Heart left ventricle (tissue), 16 donors: Measurements from ENCODE around the gene ANKRD33. TPM values are rescaled to one million over a fixed set of nuclear protein-coding genes. Genes with fewer than 3 reads are reported as not detected.

Experiments
- ATAC-seq, 4 donors: fragments of 200-7000 bp; cut with Tn5 transposase; one replicate each; pipeline ENCODE4 v1.9.1; 2020 to 2022; ENCODE audit warnings: moderate library complexity in 4 of 4, mild to moderate bottlenecking in 3 of 4, moderate number of reproducible peaks in 1 of 4
- DNase-seq, 5 donors: peaks; one replicate each; pipeline ENCODE4 v3.0.0-alpha.2; 2020
- H3K27ac ChIP-seq, 12 donors: fragments of 200-600 bp; sonication (generic) in 4 of 12; one replicate each; pipeline versions ENCODE4 v1.5.0 to v1.8.0; 2016 to 2022; ENCODE audit warnings: mild to moderate bottlenecking in 2 of 12
- H3K27me3 ChIP-seq, 9 donors: fragments of 200-600 bp; sonication (generic) in 2 of 9; one replicate each; pipeline versions ENCODE4 v1.5.1 to v1.8.0; 2016 to 2022; ENCODE audit warnings: mild to moderate bottlenecking in 3 of 9
- H3K36me3 ChIP-seq, 9 donors: fragments of 200-600 bp; sonication (generic) in 2 of 9; one replicate each; pipeline versions ENCODE4 v1.5.0 to v1.8.0; 2018 to 2022; ENCODE audit warnings: mild to moderate bottlenecking in 2 of 9
- H3K4me1 ChIP-seq, 12 donors: fragments of 200-600 bp; sonication (generic) in 4 of 12; one replicate each; pipeline versions ENCODE4 v1.5.0 to v1.8.0; 2016 to 2022; ENCODE audit warnings: mild to moderate bottlenecking in 3 of 12
- H3K4me3 ChIP-seq, 12 donors: fragments of 200-600 bp; sonication (generic) in 4 of 12; one replicate each; pipeline versions ENCODE4 v1.5.0 to v1.8.0; 2017 to 2022; ENCODE audit warnings: mild to moderate bottlenecking in 9 of 12, moderate library complexity in 4 of 12
- H3K9me3 ChIP-seq, 12 donors: fragments of 200-600 bp; sonication (generic) in 4 of 12; one replicate each; pipeline versions ENCODE4 v1.5.0 to v1.8.0; 2016 to 2022; ENCODE audit warnings: mild to moderate bottlenecking in 1 of 12
- CTCF ChIP-seq, 12 donors: fragments of 200-600 bp; sonication (generic) in 4 of 12; IDR thresholded peaks; one replicate each; pipeline versions ENCODE4 v1.5.0 to v1.8.0; 2018 to 2022; ENCODE audit warnings: antibody characterized with exemption in 12 of 12, mild to moderate bottlenecking in 5 of 12
- POLR2A ChIP-seq, 2 donors: fragments of 450-650 bp; IDR thresholded peaks; one replicate each; pipeline ENCODE4 v1.6.1; 2017; ENCODE audit warnings: antibody characterized with exemption in 2 of 2, mild to moderate bottlenecking in 2 of 2, moderate library complexity in 2 of 2
- WGBS, 4 donors: extraction: QIAGEN DNeasy Blood & Tissue Kit in 2 of 4; methylation state at CpG; one replicate each; pipeline versions ENCODE4 v1.1.5 to v1.1.7; 2013 to 2018; 5-methylcytosine and 5-hydroxymethylcytosine counted together
- intact Hi-C, 10 donors: fragments of 100-400 bp; cut with DNase I; formaldehyde crosslinking; loops; one replicate each; pipeline versions ENCODE4 v1.11.1 to v1.14.2; 2022
- polyA plus RNA-seq, 2 donors: library from polyadenylated mRNA; stranded (reverse); fragments of 200-250 nt; gene quantifications; one replicate each; pipeline ENCODE4 v1.2.3, GENCODE V29; 2013
- total RNA-seq, 9 donors: library from RNA; depleted of rRNA in 2 of 9; stranded (reverse); fragments of >200 nt in 2 of 9; fragmentation: NEBNext Ultra II Directional in 3 of 9; extraction: Animal tissue kit (Norgen Biotek cat#: 25700) in 3 of 9; gene quantifications; one replicate each; pipeline versions ENCODE4 v1.1.0 to v1.2.4, GENCODE V29; 2016 to 2023
- donor health status: ischemic (EF 13 %, LVEDD 7.1; RV severe dilation, severe dysfunction).
- donor health status: healthy with polysubstance abuse.
- donor health status: DM: no; HTN: yes; CAD: no.
- donor health status: DM: no; HTN: no; CAD: no.
- donor health status: ischemic (EF 25% LVEDD 6.9; RV normal size, moderate dysfunction).
- donor health status: ischemic (EF 25% LVEDD 5.7; RV mildly dilated, moderate dysfunction).
- donor health status: healthy.
- donor health status: DM: yes; HTN: yes; CAD: no.
- donor health status: ischemic (EF 35%, LVEDD 5.7; RV mildly dilated, moderate dysfunction).
- donor health status: nonischemic (EF 11% LVEDD 7.7; RV severe dilation, severe dysfunction).
- donor health status: DM: yes; HTN: yes; CAD: no.
- donor health status: PGD.
- donor health status: ischemic (EF 29% LVEDD 5.4; RV normal size, mild dysfunction).
- donor health status: nonischemic (EF 23%, LVEDD 6.1; RV moderate dilation, normal function).

ANKRD33 gene
- total and polyA plus RNA-seq, 11 donors: not detected

- intact Hi-C loops: no loop called here
- no peak for ATAC-seq
- no peak overlapping the region for H3K27ac ChIP-seq
- H3K4me3 ChIP-seq: no peak overlapping the region
- no peaks in the 10 kb centered on the region for H3K9me3 ChIP-seq
- no peaks in the 10 kb centered on the region for H3K27me3 ChIP-seq
- peak in 2 of 5 donors; percentile 25 to 28 for DNase-seq
- no peak for TF ChIP-seq CTCF (IDR thresholded peaks at IDR 0.05)
- TF ChIP-seq POLR2A (IDR thresholded peaks at IDR 0.05): no peak
- peaks cover 3 to 25% (median 12%) of the 10 kb centered on the region in 12 donors for H3K4me1 ChIP-seq
- H3K36me3 ChIP-seq: no peaks in the 10 kb centered on the region
- WGBS, 4 donors: 76 to 81% (median 76%) methylated on average over 7 to 15 of the region's 15 CpGs
These were observed 663 bp downstream of the ANKRD33 start for GRCh38 chr12:51888316-51889215.

GRCh38 chr12:51889216-51890132 lies 1.6 kb downstream of the ANKRD33 start:
- Histone ChIP-seq H3K4me1 (peaks cover 3 to 25% (median 12%) of the 10 kb centered on the region in 12 donors), H3K27ac (no peak overlapping the region), H3K9me3 (no peaks in the 10 kb centered on the region), H3K27me3 (no peaks in the 10 kb centered on the region), H3K4me3 (no peak overlapping the region), H3K36me3 (no peaks in the 10 kb centered on the region)
- DNase-seq (peak in 2 of 5 donors; percentile 18 to 37), ATAC-seq (no peak)
- WGBS, 4 donors: 80 to 85% (median 84%) methylated on average over 14 to 21 of the region's 21 CpGs
- TF ChIP-seq POLR2A (IDR thresholded peaks at IDR 0.05): no peak
- peak in 3 of 12 donors; percentile 10 to 13 (median 12) for TF ChIP-seq CTCF (IDR thresholded peaks at IDR 0.05)
- intact Hi-C loops: loop anchor here in 2 of 10 donors (5.0 to 10.0 kb wide), 3 partner anchors 38 to 235 kb away; no protein-coding TSS in a partner anchor

- Histone ChIP-seq H3K27me3 (no peaks in the 10 kb centered on the region), H3K36me3 (no peaks in the 10 kb centered on the region), H3K9me3 (no peaks in the 10 kb centered on the region), H3K4me1 (peaks cover 3 to 30% (median 14%) of the 10 kb centered on the region in 12 donors), H3K27ac (no peak overlapping the region), H3K4me3 (no peak overlapping the region)
- ATAC-seq (no peak), DNase-seq (peak in 1 of 5 donors; percentile 35)
- 92 to 100% (median 95%) methylated on average over 1 to 2 of the region's 2 CpGs for WGBS, 4 donors
- intact Hi-C loops: loop anchor here in 2 of 10 donors (5.0 to 10.0 kb wide), 3 partner anchors 37 to 235 kb away; no protein-coding TSS in a partner anchor
- no peak for TF ChIP-seq POLR2A (IDR thresholded peaks at IDR 0.05)
- TF ChIP-seq CTCF (IDR thresholded peaks at IDR 0.05): no peak
These were observed 2.2 kb downstream of the ANKRD33 start for GRCh38 chr12:51890133-51890464.
